CD14-positive monocyte (primary cell): ENCODE results near the gene CFAP221. TPM values are rescaled to one million over a fixed set of nuclear protein-coding genes. Genes with fewer than 3 reads are reported as not detected.

Experiments used
- DNase-seq, 3 donors: peaks; one replicate each; pipeline ENCODE4 v3.0.0-alpha.2; 2011 to 2022
- H2AFZ ChIP-seq: 2 replicates; pipeline ENCODE4 v1.6.0; 2012; ENCODE audit warnings: mild to moderate bottlenecking, low read depth, low read length, inconsistent platforms; ENCODE audit not compliant: insufficient read depth, poor library complexity, severe bottlenecking
- H3K27ac ChIP-seq, 2 donors: 1 replicate in 1 of 2; 2 replicates in 1 of 2; pipeline ENCODE4 v1.5.1; 2012 to 2013; ENCODE audit warnings: low read length in 2 of 2, control low read depth in 1 of 2, inconsistent platforms in 1 of 2, low read depth in 1 of 2, mild to moderate bottlenecking in 1 of 2
- H3K27me3 ChIP-seq, 2 donors: one replicate each; pipeline versions ENCODE4 v1.6.0 to v1.6.1; 2011 to 2013; ENCODE audit warnings: low read length in 2 of 2; ENCODE audit not compliant: control insufficient read depth in 2 of 2, insufficient read depth in 2 of 2
- H3K36me3 ChIP-seq, 2 donors: replicated peaks in 1 of 2; 1 replicate in 1 of 2; 2 replicates in 1 of 2; pipeline versions ENCODE4 v1.5.1 to v1.6.1; 2012 to 2013; ENCODE audit warnings: low read length in 2 of 2, control low read depth in 1 of 2, inconsistent platforms in 1 of 2, mild to moderate bottlenecking in 1 of 2; ENCODE audit not compliant: insufficient read depth in 2 of 2, control insufficient read depth in 1 of 2
- H3K4me1 ChIP-seq, 2 donors: 1 replicate in 1 of 2; 2 replicates in 1 of 2; pipeline versions ENCODE4 v1.5.1 to v1.6.1; 2012 to 2013; ENCODE audit warnings: low read length in 2 of 2, control low read depth in 1 of 2, inconsistent platforms in 1 of 2, mild to moderate bottlenecking in 1 of 2, moderate library complexity in 1 of 2; ENCODE audit not compliant: insufficient read depth in 2 of 2, control insufficient read depth in 1 of 2
- H3K4me2 ChIP-seq: replicated peaks from 2 replicates; pipeline ENCODE3; 2012; ENCODE audit warnings: low read length, moderate library complexity, mild to moderate bottlenecking; ENCODE audit not compliant: poor library complexity, severe bottlenecking; ENCODE audit errors: extremely low read depth
- H3K4me3 ChIP-seq, 3 experiments: fragments of 200-600 bp in 1 of 3; sonication (generic) in 1 of 3; replicated peaks in 1 of 3; 1 replicate in 2 of 3; 2 replicates in 1 of 3; pipeline ENCODE4 v1.5.1; 2011 to 2013; ENCODE audit warnings: low read length in 3 of 3, mild to moderate bottlenecking in 3 of 3, control low read depth in 2 of 3, low read depth in 2 of 3, inconsistent platforms in 1 of 3, moderate library complexity in 1 of 3
- H3K79me2 ChIP-seq: 2 replicates; pipeline ENCODE4 v1.6.0; 2012; ENCODE audit warnings: mild to moderate bottlenecking, control low read depth, inconsistent platforms, low read length, moderate library complexity; ENCODE audit not compliant: insufficient read depth
- H3K9ac ChIP-seq: 2 replicates; pipeline ENCODE4 v1.6.0; 2017; ENCODE audit warnings: low read length, mild to moderate bottlenecking; ENCODE audit not compliant: insufficient read depth, poor library complexity, severe bottlenecking
- H3K9me3 ChIP-seq, 2 donors: replicated peaks in 1 of 2; 1 replicate in 1 of 2; 2 replicates in 1 of 2; pipeline versions ENCODE4 v1.5.1 to v1.6.1; 2012 to 2013; ENCODE audit warnings: low read length in 2 of 2, control low read depth in 1 of 2; ENCODE audit not compliant: control insufficient read depth in 1 of 2, insufficient read depth in 1 of 2
- H4K20me1 ChIP-seq: 2 replicates; pipeline ENCODE4 v1.6.0; 2012; ENCODE audit warnings: mild to moderate bottlenecking, low read length, control low read depth, moderate library complexity; ENCODE audit not compliant: insufficient read depth
- H3K27ac Mint-ChIP-seq, 7 donors: one replicate each; pipeline ENCODE4 v1.8.0; 2020; ENCODE audit warnings: mild to moderate bottlenecking in 7 of 7, mixed read lengths in 7 of 7, moderate library complexity in 6 of 7, inconsistent platforms in 2 of 7
- H3K27me3 Mint-ChIP-seq, 3 donors: one replicate each; pipeline ENCODE4 v1.8.0; 2021 to 2022; ENCODE audit warnings: low read depth in 3 of 3, mild to moderate bottlenecking in 3 of 3, mixed read lengths in 3 of 3, moderate library complexity in 3 of 3, inconsistent platforms in 1 of 3
- H3K36me3 Mint-ChIP-seq, 2 donors: one replicate each; pipeline ENCODE4 v1.8.0; 2020; ENCODE audit warnings: mixed read lengths in 2 of 2, inconsistent platforms in 1 of 2, mild to moderate bottlenecking in 1 of 2
- H3K4me1 Mint-ChIP-seq: one replicate; pipeline ENCODE4 v1.8.0; 2020; ENCODE audit warnings: mild to moderate bottlenecking, mixed read lengths
- H3K4me3 Mint-ChIP-seq, 2 donors: one replicate each; pipeline ENCODE4 v1.8.0; 2020; ENCODE audit warnings: mild to moderate bottlenecking in 2 of 2, mixed read lengths in 2 of 2, moderate library complexity in 1 of 2
- H3K9me3 Mint-ChIP-seq, 7 donors: one replicate each; pipeline ENCODE4 v1.8.0; 2020 to 2022; ENCODE audit warnings: mixed read lengths in 7 of 7, mild to moderate bottlenecking in 6 of 7, moderate library complexity in 6 of 7, inconsistent platforms in 2 of 7
- WGBS: methylation state at CpG from one replicate; pipeline ENCODE4 v1.1.5; 2013; ENCODE audit warnings: missing lambda C conversion rate; ENCODE audit not compliant: insufficient coverage; 5-methylcytosine and 5-hydroxymethylcytosine counted together
- intact Hi-C, 2 donors: fragments of 100-400 bp; cut with micrococcal nuclease; formaldehyde crosslinking; loops; one replicate each; pipeline versions ENCODE4 v1.15.0 to v1.15.1; 2023
- polyA plus RNA-seq, 3 donors: library from polyadenylated mRNA; depleted of rRNA in 1 of 3; unstranded in 2 of 3; stranded (reverse) in 1 of 3; fragments of 300-500 nt in 2 of 3; fragments of >200 nt in 1 of 3; fragmentation: Illumina TruSeq in 2 of 3; gene quantifications; 1 replicate in 2 of 3; 2 replicates in 1 of 3; pipeline ENCODE4 v1.2.3, GENCODE V29; 2012 to 2021
- TF ChIP-seq, protein P1 (sequence below): fragments of 200-600 bp; IDR thresholded peaks from one replicate; pipeline ENCODE4 v1.8.0; 2022; ENCODE audit warnings: antibody characterized with exemption, mild to moderate bottlenecking

Gene CFAP221
- polyA plus RNA-seq, 3 donors = not detected

DNA sequence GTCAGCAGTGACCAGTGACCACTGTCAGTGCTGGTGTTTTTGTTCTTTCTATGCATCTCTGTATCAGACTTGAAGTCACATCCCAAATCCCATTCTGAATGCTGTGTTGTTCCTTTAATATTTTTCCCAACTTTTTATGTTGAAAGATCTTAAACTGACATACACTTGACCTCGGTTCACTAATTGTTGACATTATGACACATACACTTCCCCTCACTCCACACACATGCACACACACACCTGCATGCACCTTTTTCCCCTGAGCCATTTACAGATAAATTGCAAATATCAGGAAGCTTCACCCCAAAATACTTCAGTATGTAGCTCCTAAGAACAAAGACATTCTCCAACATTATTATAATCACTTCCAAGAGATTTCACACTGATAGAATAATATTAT is 62.4 kb downstream of the CFAP221 start:
- TF ChIP-seq, protein P1, sequence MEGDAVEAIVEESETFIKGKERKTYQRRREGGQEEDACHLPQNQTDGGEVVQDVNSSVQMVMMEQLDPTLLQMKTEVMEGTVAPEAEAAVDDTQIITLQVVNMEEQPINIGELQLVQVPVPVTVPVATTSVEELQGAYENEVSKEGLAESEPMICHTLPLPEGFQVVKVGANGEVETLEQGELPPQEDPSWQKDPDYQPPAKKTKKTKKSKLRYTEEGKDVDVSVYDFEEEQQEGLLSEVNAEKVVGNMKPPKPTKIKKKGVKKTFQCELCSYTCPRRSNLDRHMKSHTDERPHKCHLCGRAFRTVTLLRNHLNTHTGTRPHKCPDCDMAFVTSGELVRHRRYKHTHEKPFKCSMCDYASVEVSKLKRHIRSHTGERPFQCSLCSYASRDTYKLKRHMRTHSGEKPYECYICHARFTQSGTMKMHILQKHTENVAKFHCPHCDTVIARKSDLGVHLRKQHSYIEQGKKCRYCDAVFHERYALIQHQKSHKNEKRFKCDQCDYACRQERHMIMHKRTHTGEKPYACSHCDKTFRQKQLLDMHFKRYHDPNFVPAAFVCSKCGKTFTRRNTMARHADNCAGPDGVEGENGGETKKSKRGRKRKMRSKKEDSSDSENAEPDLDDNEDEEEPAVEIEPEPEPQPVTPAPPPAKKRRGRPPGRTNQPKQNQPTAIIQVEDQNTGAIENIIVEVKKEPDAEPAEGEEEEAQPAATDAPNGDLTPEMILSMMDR = no peak
- H3K9ac ChIP-seq = no peak overlapping the region
- H3K27me3 Mint-ChIP-seq = peaks cover 4 to 9% (median 5%) of the 10 kb centered on the region in 3 donors
- H3K27me3 ChIP-seq = peaks cover 0 to 4% of the 10 kb centered on the region in 2 donors
- 75% methylated on average over 1 of the region's 1 CpG for WGBS
- H3K36me3 ChIP-seq = no peaks in the 10 kb centered on the region
- no peaks in the 10 kb centered on the region for H4K20me1 ChIP-seq
- H3K4me1 Mint-ChIP-seq = no peaks in the 10 kb centered on the region
- H3K27ac ChIP-seq = no peak overlapping the region
- intact Hi-C loops = no loop called here
- H3K4me3 Mint-ChIP-seq = no peak overlapping the region
- no peaks in the 10 kb centered on the region for H3K9me3 ChIP-seq
- peaks cover 0 to 4% (median 2%) of the 10 kb centered on the region in 7 donors for H3K9me3 Mint-ChIP-seq
- no peak overlapping the region for H2AFZ ChIP-seq
- no peak overlapping the region for H3K4me2 ChIP-seq
- no peaks in the 10 kb centered on the region for H3K36me3 Mint-ChIP-seq
- no peaks in the 10 kb centered on the region for H3K79me2 ChIP-seq
- H3K4me3 ChIP-seq = no peak overlapping the region
- no peak overlapping the region for H3K27ac Mint-ChIP-seq
- no peaks in the 10 kb centered on the region for H3K4me1 ChIP-seq
- DNase-seq = no peak

- peaks cover 3 to 16% (median 8%) of the 10 kb centered on the region in 7 donors for H3K9me3 Mint-ChIP-seq
- H3K27me3 Mint-ChIP-seq = peaks cover 4 to 5% (median 5%) of the 10 kb centered on the region in 3 donors
- no peaks in the 10 kb centered on the region for H3K79me2 ChIP-seq
- 67% methylated on average over 1 of the region's 3 CpGs for WGBS
- no peak overlapping the region for H3K4me3 ChIP-seq
- H3K36me3 Mint-ChIP-seq = no peaks in the 10 kb centered on the region
- H3K36me3 ChIP-seq = no peaks in the 10 kb centered on the region
- TF ChIP-seq, protein P1 = no peak
- no peak for DNase-seq
- no peak overlapping the region for H3K9ac ChIP-seq
- peaks cover 7% of the 10 kb centered on the region in 2 donors for H3K9me3 ChIP-seq
- H2AFZ ChIP-seq = no peak overlapping the region
- no peak overlapping the region for H3K27ac Mint-ChIP-seq
- H3K4me3 Mint-ChIP-seq = no peak overlapping the region
- no peaks in the 10 kb centered on the region for H3K4me1 Mint-ChIP-seq
- H3K27ac ChIP-seq = no peak overlapping the region
- H3K27me3 ChIP-seq = peaks cover 0 to 4% of the 10 kb centered on the region in 2 donors
- no peaks in the 10 kb centered on the region for H3K4me1 ChIP-seq
- no peaks in the 10 kb centered on the region for H4K20me1 ChIP-seq
- H3K4me2 ChIP-seq = no peak overlapping the region
- intact Hi-C loops = no loop called here
Measured at GRCh38 chr2:119608553-119608952, 64.3 kb downstream of the CFAP221 start.
